MCF 10A (cell line): Measurements from ENCODE around the gene ZBTB7C. TPM values are rescaled to one million over a fixed set of nuclear protein-coding genes. Genes with fewer than 3 reads are reported as not detected.

Experiments used
- BruUV-seq: library from RNA; stranded (reverse); fragments of 400-500 nt; replicated peaks from 2 replicates; lab custom pipeline; 2021; lab: Mats Ljungman, UMichigan
- CTCF ChIA-PET: fragments of 300-600 bp; sonication (Branson Sonifier 250); formaldehyde crosslinking; extraction: SDS; loops from one replicate; lab custom pipeline; 2021; ENCODE audit warnings: antibody characterized with exemption, inconsistent platforms; lab: Yijun Ruan, JAX
- POLR2A ChIA-PET: fragments of 300-600, 350-650 bp; sonication (Branson Sonifier 250); formaldehyde crosslinking; extraction: SDS; loops from one replicate; lab custom pipeline; 2020; ENCODE audit warnings: antibody characterized with exemption, inconsistent platforms; lab: Yijun Ruan, JAX
- DNase-seq: peaks from one replicate; pipeline ENCODE4 v3.0.0-alpha.2; 2018; ENCODE audit not compliant: unreplicated experiment
- H3K27ac Mint-ChIP-seq: one replicate; pipeline ENCODE4 v1.8.0; 2022; ENCODE audit warnings: mild to moderate bottlenecking, low read depth, mixed read lengths; ENCODE audit not compliant: unreplicated experiment
- H3K27me3 Mint-ChIP-seq: one replicate; pipeline ENCODE4 v1.8.0; 2022; ENCODE audit warnings: mixed read lengths; ENCODE audit not compliant: insufficient read depth, unreplicated experiment
- H3K36me3 Mint-ChIP-seq: one replicate; pipeline ENCODE4 v1.8.0; 2022; ENCODE audit warnings: mild to moderate bottlenecking, moderate library complexity, mixed read lengths; ENCODE audit not compliant: insufficient read depth, unreplicated experiment
- H3K4me1 Mint-ChIP-seq: one replicate; pipeline ENCODE4 v1.8.0; 2022; ENCODE audit warnings: mixed read lengths; ENCODE audit not compliant: insufficient read depth, unreplicated experiment
- H3K4me3 Mint-ChIP-seq: one replicate; pipeline ENCODE4 v1.8.0; 2022; ENCODE audit warnings: mild to moderate bottlenecking, moderate library complexity, mixed read lengths; ENCODE audit not compliant: unreplicated experiment
- H3K9me3 Mint-ChIP-seq: one replicate; pipeline ENCODE4 v1.8.0; 2022; ENCODE audit warnings: mixed read lengths; ENCODE audit not compliant: unreplicated experiment
- CTCF ChIP-seq: fragments of 200-600 bp; IDR thresholded peaks from one replicate; pipeline ENCODE4 v1.8.0; 2022; ENCODE audit warnings: antibody characterized with exemption, mild to moderate bottlenecking; ENCODE audit not compliant: unreplicated experiment
- intact Hi-C: fragments of 100-400 bp; cut with micrococcal nuclease; formaldehyde crosslinking; loops from 2 replicates; pipeline ENCODE4 v1.14.1; 2022
- total RNA-seq: library from RNA; stranded (reverse); gene quantifications from 2 replicates; pipeline ENCODE4 v1.2.3, GENCODE V29; 2022

The ZBTB7C gene
- total RNA-seq, 1 experiment from 2014 or later: 0.42 TPM

GRCh38 chr18:48446582-48447225, 37.5 kb upstream of the ZBTB7C start:
- no peaks in the 10 kb centered on the region for H3K36me3 Mint-ChIP-seq
- H3K27me3 Mint-ChIP-seq: peaks cover 10% of the 10 kb centered on the region
- DNase-seq: peak; percentile 72
- H3K9me3 Mint-ChIP-seq: no peaks in the 10 kb centered on the region
- intact Hi-C loops: loop anchor here (1.0 to 5.0 kb wide), 5 partner anchors 102 to 674 kb away; no protein-coding TSS in a partner anchor
- ChIA-PET POLR2A (interaction anchor here (1.2 to 1.6 kb wide), 2 partner anchors 35 to 215 kb away, joined by 3 read pairs; no protein-coding TSS in a partner anchor), CTCF (interaction anchor here (0.5 to 11.5 kb wide), 42 partner anchors 8 to 1671 kb away, joined by 3 to 264 read pairs (median 4); no protein-coding TSS in a partner anchor)
- BruUV-seq: no TSS peak
- peaks cover 6% of the 10 kb centered on the region for H3K4me1 Mint-ChIP-seq
- no peak overlapping the region for H3K4me3 Mint-ChIP-seq
- TF ChIP-seq CTCF: peak; percentile 93
- no peak overlapping the region for H3K27ac Mint-ChIP-seq

GRCh38 chr18:48445540-48445939, 36.4 kb upstream of the ZBTB7C start:
- POLR2A ChIA-PET: interaction anchor here (0.6 kb wide), 2 partner anchors 168 to 417 kb away, joined by 3 to 4 read pairs; no protein-coding TSS in a partner anchor
- peak; percentile 94 for TF ChIP-seq CTCF
- no peaks in the 10 kb centered on the region for H3K36me3 Mint-ChIP-seq
- peaks cover 16% of the 10 kb centered on the region for H3K27me3 Mint-ChIP-seq
- peaks cover 6% of the 10 kb centered on the region for H3K4me1 Mint-ChIP-seq
- CTCF ChIA-PET: interaction anchor here (0.5 to 11.5 kb wide), 47 partner anchors 9 to 1780 kb away, joined by 3 to 264 read pairs (median 4); no protein-coding TSS in a partner anchor
- no peak overlapping the region for H3K4me3 Mint-ChIP-seq
- intact Hi-C loops: loop anchor here (1.0 to 5.0 kb wide), 2 partner anchors 20 to 673 kb away; no protein-coding TSS in a partner anchor
- H3K9me3 Mint-ChIP-seq: no peaks in the 10 kb centered on the region
- H3K27ac Mint-ChIP-seq: no peak overlapping the region
- peak; percentile 90 for DNase-seq
- no TSS peak for BruUV-seq

GRCh38 chr18:48442761-48443160, 33.6 kb upstream of the ZBTB7C start:
- Mint-ChIP-seq H3K27ac (no peak overlapping the region), H3K4me1 (peaks cover 6% of the 10 kb centered on the region), H3K27me3 (peaks cover 40% of the 10 kb centered on the region), H3K36me3 (no peaks in the 10 kb centered on the region), H3K4me3 (no peak overlapping the region), H3K9me3 (no peaks in the 10 kb centered on the region)
- ChIA-PET POLR2A (interaction anchor here (0.6 kb wide), 2 partner anchors 42 to 416 kb away, joined by 3 read pairs; no protein-coding TSS in a partner anchor), CTCF (interaction anchor here (0.6 to 11.5 kb wide), 5 partner anchors 17 to 414 kb away, joined by 3 to 264 read pairs (median 3); no protein-coding TSS in a partner anchor)
- no peak for TF ChIP-seq CTCF
- DNase-seq: no peak
- BruUV-seq: no TSS peak
- intact Hi-C loops: no loop called here

- no peak for TF ChIP-seq CTCF
- POLR2A ChIA-PET: no interaction called here
- Mint-ChIP-seq H3K4me3 (no peak overlapping the region), H3K4me1 (peaks cover 2% of the 10 kb centered on the region), H3K27me3 (peaks cover 51% of the 10 kb centered on the region), H3K36me3 (no peaks in the 10 kb centered on the region), H3K9me3 (no peaks in the 10 kb centered on the region), H3K27ac (no peak overlapping the region)
- no TSS peak for BruUV-seq
- intact Hi-C loops: no loop called here
- DNase-seq: peak; percentile 49
- CTCF ChIA-PET: interaction anchor here (0.6 to 11.5 kb wide), 5 partner anchors 10 to 1226 kb away, joined by 3 to 264 read pairs (median 4); no protein-coding TSS in a partner anchor
Measured at GRCh38 chr18:48441405-48441881, 32.3 kb upstream of the ZBTB7C start.
